ENCODE measurements around the gene NR3C1.
"Not testable (repeated sequence)": the region's sequence is repeated elsewhere in the genome, so short reads cannot be mapped to it uniquely, and the experiment has no call there.

NR3C1 gene

DNA sequence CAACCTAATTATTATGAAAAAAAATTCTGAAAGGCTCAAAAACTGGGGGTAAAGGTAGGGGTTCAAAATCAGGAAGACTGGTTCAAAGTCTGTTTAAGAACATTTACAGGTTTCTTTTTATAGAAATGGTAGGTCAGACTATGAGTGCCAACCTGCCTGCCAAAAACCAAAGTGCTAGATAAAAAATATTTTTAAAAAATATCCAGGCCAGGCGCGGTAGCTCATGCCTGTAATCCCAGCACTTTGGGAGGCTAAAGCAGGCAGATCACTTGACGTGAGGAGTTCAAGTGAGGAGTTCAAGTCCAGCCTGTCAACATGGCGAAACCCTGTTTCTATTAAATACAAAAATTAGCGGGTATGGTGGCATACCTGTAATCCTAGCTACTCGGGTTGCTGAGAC is 67.0 kb downstream of the NR3C1 start:
- no peaks in the 10 kb centered on the region for H3K9me3 ChIP-seq (ENCODE audit: severe bottlenecking)
- TF ChIP-seq, protein P1, sequence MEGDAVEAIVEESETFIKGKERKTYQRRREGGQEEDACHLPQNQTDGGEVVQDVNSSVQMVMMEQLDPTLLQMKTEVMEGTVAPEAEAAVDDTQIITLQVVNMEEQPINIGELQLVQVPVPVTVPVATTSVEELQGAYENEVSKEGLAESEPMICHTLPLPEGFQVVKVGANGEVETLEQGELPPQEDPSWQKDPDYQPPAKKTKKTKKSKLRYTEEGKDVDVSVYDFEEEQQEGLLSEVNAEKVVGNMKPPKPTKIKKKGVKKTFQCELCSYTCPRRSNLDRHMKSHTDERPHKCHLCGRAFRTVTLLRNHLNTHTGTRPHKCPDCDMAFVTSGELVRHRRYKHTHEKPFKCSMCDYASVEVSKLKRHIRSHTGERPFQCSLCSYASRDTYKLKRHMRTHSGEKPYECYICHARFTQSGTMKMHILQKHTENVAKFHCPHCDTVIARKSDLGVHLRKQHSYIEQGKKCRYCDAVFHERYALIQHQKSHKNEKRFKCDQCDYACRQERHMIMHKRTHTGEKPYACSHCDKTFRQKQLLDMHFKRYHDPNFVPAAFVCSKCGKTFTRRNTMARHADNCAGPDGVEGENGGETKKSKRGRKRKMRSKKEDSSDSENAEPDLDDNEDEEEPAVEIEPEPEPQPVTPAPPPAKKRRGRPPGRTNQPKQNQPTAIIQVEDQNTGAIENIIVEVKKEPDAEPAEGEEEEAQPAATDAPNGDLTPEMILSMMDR (IDR thresholded peaks at IDR 0.05; ENCODE audit: poor library complexity, severe bottlenecking): no peak
- H3K4me3 ChIP-seq (ENCODE audit: severe bottlenecking): no peak overlapping the region
- DNase-seq (ENCODE audit: low spot score): no peak
- no peaks in the 10 kb centered on the region for H3K27me3 ChIP-seq (ENCODE audit: insufficient read depth, poor library complexity, severe bottlenecking)
- no peak for ATAC-seq (ENCODE audit: low read depth)
- H3K4me1 ChIP-seq (ENCODE audit: insufficient read depth, poor library complexity, severe bottlenecking): peaks cover 19% of the 10 kb centered on the region
- peaks cover 35% of the 10 kb centered on the region for H3K36me3 ChIP-seq (ENCODE audit: low read depth)
- H3K27ac ChIP-seq (ENCODE audit: poor library complexity, severe bottlenecking): no peak overlapping the region

DNA sequence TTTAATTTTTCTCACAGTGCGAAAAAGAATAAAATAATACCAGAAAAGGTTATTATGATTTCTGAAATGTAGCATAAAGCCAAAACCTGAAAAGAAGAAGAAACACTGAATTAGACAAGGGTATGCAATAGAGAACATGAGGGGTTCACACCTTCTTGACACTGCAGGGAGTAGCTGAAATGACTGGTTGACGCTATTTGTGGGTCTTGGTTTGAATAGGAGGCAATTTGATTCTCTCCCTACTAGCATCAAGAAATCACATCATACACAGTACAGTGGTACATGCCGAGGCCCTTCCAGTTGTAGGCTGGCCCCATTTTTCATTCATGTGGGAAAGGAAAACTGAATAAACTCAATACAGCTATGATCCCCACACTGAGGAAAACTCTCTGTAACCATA is 68.6 kb downstream of the NR3C1 start:
- Histone ChIP-seq H3K27me3 (ENCODE audit: insufficient read depth, poor library complexity, severe bottlenecking) (no peaks in the 10 kb centered on the region), H3K4me3 (ENCODE audit: severe bottlenecking) (no peak overlapping the region), H3K27ac (ENCODE audit: poor library complexity, severe bottlenecking) (no peak overlapping the region), H3K36me3 (ENCODE audit: low read depth) (peaks cover 37% of the 10 kb centered on the region), H3K9me3 (ENCODE audit: severe bottlenecking) (no peaks in the 10 kb centered on the region), H3K4me1 (ENCODE audit: insufficient read depth, poor library complexity, severe bottlenecking) (peaks cover 22% of the 10 kb centered on the region)
- no peak for ATAC-seq (ENCODE audit: low read depth)
- DNase-seq (ENCODE audit: low spot score): no peak
- TF ChIP-seq, protein P1 (IDR thresholded peaks at IDR 0.05; ENCODE audit: poor library complexity, severe bottlenecking): no peak

DNA sequence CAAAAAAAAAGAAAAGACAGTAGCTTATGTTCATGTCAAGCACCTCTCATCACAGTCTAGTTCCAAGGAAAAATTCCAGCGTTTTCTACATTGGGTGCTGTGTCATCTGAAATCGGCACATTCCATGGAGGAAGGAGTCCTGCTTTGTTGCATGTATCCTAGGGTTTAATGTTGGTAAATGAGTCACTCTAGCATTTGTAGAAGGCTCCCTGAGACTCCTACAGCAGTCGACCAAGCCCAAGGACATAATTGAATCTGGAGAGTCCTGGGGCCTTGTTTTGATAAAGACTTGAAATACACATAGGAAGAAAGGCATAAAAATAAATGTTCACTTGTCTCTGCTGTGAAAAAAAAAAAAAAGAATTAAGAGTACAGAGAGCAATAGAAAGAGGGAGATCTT is 69.1 kb downstream of the NR3C1 start:
- not testable (repeated sequence) for H3K27me3 ChIP-seq (ENCODE audit: insufficient read depth, poor library complexity, severe bottlenecking); ATAC-seq (ENCODE audit: low read depth); H3K27ac ChIP-seq (ENCODE audit: poor library complexity, severe bottlenecking); DNase-seq (ENCODE audit: low spot score); H3K4me3 ChIP-seq (ENCODE audit: severe bottlenecking); H3K9me3 ChIP-seq (ENCODE audit: severe bottlenecking)
- Histone ChIP-seq H3K36me3 (ENCODE audit: low read depth) (peaks cover 35% of the 10 kb centered on the region), H3K4me1 (ENCODE audit: insufficient read depth, poor library complexity, severe bottlenecking) (peaks cover 17% of the 10 kb centered on the region)

DNA sequence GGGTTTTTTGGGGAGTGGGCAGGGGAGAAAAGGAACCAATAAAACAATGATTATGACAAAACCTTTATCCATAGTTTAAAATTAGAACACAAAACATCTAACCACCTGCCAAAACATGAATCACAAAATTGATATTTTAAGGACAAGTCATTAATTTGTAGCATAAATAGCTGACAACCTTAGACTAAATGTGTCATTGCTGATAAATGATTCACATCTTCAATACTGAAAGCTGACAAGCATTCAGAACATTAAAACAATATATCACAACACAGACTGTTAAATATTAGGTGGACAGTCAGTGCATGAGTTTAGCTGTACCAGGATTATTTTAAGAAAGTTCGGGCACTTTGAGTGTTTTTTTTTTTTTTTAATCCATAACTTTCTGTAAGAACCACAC is 71.5 kb downstream of the NR3C1 start:
- Histone ChIP-seq H3K27me3 (ENCODE audit: insufficient read depth, poor library complexity, severe bottlenecking) (no peaks in the 10 kb centered on the region), H3K36me3 (ENCODE audit: low read depth) (peaks cover 20% of the 10 kb centered on the region; the same call in 1 of the 2 replicates), H3K27ac (ENCODE audit: poor library complexity, severe bottlenecking) (no peak overlapping the region), H3K4me1 (ENCODE audit: insufficient read depth, poor library complexity, severe bottlenecking) (peaks cover 8% of the 10 kb centered on the region), H3K9me3 (ENCODE audit: severe bottlenecking) (peaks cover 3% of the 10 kb centered on the region), H3K4me3 (ENCODE audit: severe bottlenecking) (no peak overlapping the region)
- no peak for DNase-seq (ENCODE audit: low spot score)
- TF ChIP-seq, protein P1 (IDR thresholded peaks at IDR 0.05; ENCODE audit: poor library complexity, severe bottlenecking): no peak
- ATAC-seq (ENCODE audit: low read depth): no peak

DNA sequence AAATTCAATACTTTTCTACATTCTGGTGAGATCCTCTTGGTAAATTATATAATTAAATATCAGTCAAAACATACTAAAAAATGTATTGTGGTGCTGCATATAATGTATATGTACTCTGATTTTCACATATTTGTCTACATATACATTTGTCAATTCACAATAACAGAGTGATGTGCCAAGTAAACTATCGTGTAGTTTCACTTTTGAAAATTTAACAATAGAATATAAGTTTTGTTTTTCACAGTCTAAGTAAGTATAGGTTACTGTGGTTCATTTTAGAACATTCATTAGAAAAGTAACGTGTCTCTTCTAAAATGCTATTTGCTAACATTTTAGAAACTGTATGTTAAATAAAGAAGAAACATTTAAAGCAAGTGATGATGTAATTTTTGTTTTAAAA is 73.6 kb downstream of the NR3C1 start:
- DNase-seq (ENCODE audit: low spot score) (no peak), ATAC-seq (ENCODE audit: low read depth) (no peak)
- H3K36me3 ChIP-seq (ENCODE audit: low read depth): peaks cover 12% of the 10 kb centered on the region; the same call in 1 of the 2 replicates
- H3K27me3 ChIP-seq (ENCODE audit: insufficient read depth, poor library complexity, severe bottlenecking): no peaks in the 10 kb centered on the region
- H3K9me3 ChIP-seq (ENCODE audit: severe bottlenecking): peaks cover 3% of the 10 kb centered on the region
- TF ChIP-seq, protein P1 (IDR thresholded peaks at IDR 0.05; ENCODE audit: poor library complexity, severe bottlenecking): no peak
- H3K4me3 ChIP-seq (ENCODE audit: severe bottlenecking): no peak overlapping the region
- no peak overlapping the region for H3K27ac ChIP-seq (ENCODE audit: poor library complexity, severe bottlenecking)
- peaks cover 8% of the 10 kb centered on the region for H3K4me1 ChIP-seq (ENCODE audit: insufficient read depth, poor library complexity, severe bottlenecking)
